Activated CD4-positive, alpha-beta memory T cell treated with anti-CD3 and anti-CD28 coated beads for 36 hours (primary cell): ENCODE data around the gene LGALS3. TPM values are rescaled to one million over a fixed set of nuclear protein-coding genes. Genes with fewer than 3 reads are reported as not detected.
"Not testable (repeated sequence)": the region's sequence is repeated elsewhere in the genome, so short reads cannot be mapped to it uniquely, and the experiment has no call there.

ENCODE experiments used
- CTCF ChIA-PET: fragments of 350-600 bp; sonication (Branson Sonifier 250); formaldehyde crosslinking; loops from one replicate; lab custom pipeline; 2021; ENCODE audit warnings: antibody characterized with exemption, inconsistent platforms; lab: Charles Lee
- POLR2A ChIA-PET: fragments of 350-600 bp; sonication (Branson Sonifier 250); formaldehyde crosslinking; loops from one replicate; lab custom pipeline; 2021; ENCODE audit warnings: antibody characterized with exemption; lab: Charles Lee
- DNase-seq: peaks from one replicate; pipeline ENCODE4 v3.0.0-alpha.2; 2020
- H3K27ac Mint-ChIP-seq: one replicate; pipeline ENCODE4 v1.8.0; 2021; ENCODE audit warnings: mixed read lengths
- H3K27me3 Mint-ChIP-seq: one replicate; pipeline ENCODE4 v1.8.0; 2021; ENCODE audit warnings: mixed read lengths
- H3K36me3 Mint-ChIP-seq: one replicate; pipeline ENCODE4 v1.8.0; 2021; ENCODE audit warnings: mixed read lengths
- H3K4me1 Mint-ChIP-seq: one replicate; pipeline ENCODE4 v1.8.0; 2021; ENCODE audit warnings: low read depth, mixed read lengths
- H3K4me3 Mint-ChIP-seq: one replicate; pipeline ENCODE4 v1.8.0; 2021; ENCODE audit warnings: mild to moderate bottlenecking, mixed read lengths
- H3K9me3 Mint-ChIP-seq: one replicate; pipeline ENCODE4 v1.8.0; 2021; ENCODE audit warnings: mixed read lengths
- intact Hi-C: fragments of 100-400 bp; cut with micrococcal nuclease; formaldehyde crosslinking; loops from one replicate; pipeline ENCODE4 v1.15.1; 2023
- total RNA-seq, 2 experiments: library from RNA; stranded (reverse); gene quantifications; one replicate each; pipeline ENCODE4 v1.2.3, GENCODE V29; 2021

Gene LGALS3
- 10 to 100 TPM; 12.3 to 14.5 TPM for total RNA-seq

- DNase-seq: peak; percentile 38
- H3K4me1 Mint-ChIP-seq: peaks cover 26% of the 10 kb centered on the region
- H3K27ac Mint-ChIP-seq: no peak within 1 kb of the TSS
- POLR2A ChIA-PET: interaction anchor here (0.8 to 2.0 kb wide), 2 partner anchors 26 to 102 kb away, joined by 4 to 5 read pairs; partner anchors contain the start of genes SOCS4 and WDHD1
- H3K27me3 Mint-ChIP-seq: peaks cover 20% of the 10 kb centered on the region
- peak within 1 kb of the TSS; percentile 69 for H3K4me3 Mint-ChIP-seq
- intact Hi-C loops: loop anchor here (1.0 to 5.0 kb wide), 2 partner anchors 26 to 42 kb away; no protein-coding TSS in a partner anchor
- CTCF ChIA-PET: interaction anchor here (1.2 to 1.6 kb wide), 2 partner anchors 32 to 36 kb away, joined by 3 to 4 read pairs; no protein-coding TSS in a partner anchor
- H3K36me3 Mint-ChIP-seq: no peaks in the 10 kb centered on the region
- no peaks in the 10 kb centered on the region for H3K9me3 Mint-ChIP-seq
These were observed at the start of gene LGALS3 for GRCh38 chr14:55129086-55129427. LGALS3 (plus strand) TSS chr14:55129252; CDS start chr14:55137374, 8,122 bp downstream.

GRCh38 chr14:55079961-55080360, 49.1 kb upstream of the LGALS3 start:
- H3K27ac Mint-ChIP-seq, H3K4me3 Mint-ChIP-seq, H3K9me3 Mint-ChIP-seq, H3K27me3 Mint-ChIP-seq, DNase-seq, H3K36me3 Mint-ChIP-seq, POLR2A ChIA-PET: not testable (repeated sequence)
- intact Hi-C loops: loop anchor here (10.0 kb wide), 1 partner anchor 195 kb away; the partner anchor contains the start of gene FBXO34
- peaks cover 12% of the 10 kb centered on the region for H3K4me1 Mint-ChIP-seq
- CTCF ChIA-PET: interaction anchor here (0.9 to 1.5 kb wide), 3 partner anchors 8 to 79 kb away, joined by 3 to 5 read pairs (median 3); no protein-coding TSS in a partner anchor

GRCh38 chr14:55084401-55085059, 44.5 kb upstream of the LGALS3 start:
- H3K4me3 Mint-ChIP-seq: no peak overlapping the region
- no peak for DNase-seq
- intact Hi-C loops: loop anchor here (5.0 kb wide), 2 partner anchors 43 to 348 kb away; partner anchors contain the start of gene LGALS3
- CTCF ChIA-PET: no interaction called here
- POLR2A ChIA-PET: no interaction called here
- H3K9me3 Mint-ChIP-seq: no peaks in the 10 kb centered on the region
- H3K36me3 Mint-ChIP-seq: no peaks in the 10 kb centered on the region
- H3K27ac Mint-ChIP-seq: no peak overlapping the region
- H3K27me3 Mint-ChIP-seq: no peaks in the 10 kb centered on the region
- H3K4me1 Mint-ChIP-seq: peaks cover 2% of the 10 kb centered on the region

- Mint-ChIP-seq H3K4me3 (no peak overlapping the region), H3K9me3 (no peaks in the 10 kb centered on the region), H3K36me3 (no peaks in the 10 kb centered on the region), H3K27ac (no peak overlapping the region), H3K4me1 (peaks cover 3% of the 10 kb centered on the region), H3K27me3 (no peaks in the 10 kb centered on the region)
- intact Hi-C loops: loop anchor here (5.0 kb wide), 2 partner anchors 42 to 347 kb away; partner anchors contain the start of gene LGALS3
- ChIA-PET POLR2A (no interaction called here), CTCF (no interaction called here)
- no peak for DNase-seq
These were observed 43.9 kb upstream of the LGALS3 start for GRCh38 chr14:55085060-55085660.

GRCh38 chr14:55086938-55087337, 42.1 kb upstream of the LGALS3 start:
- POLR2A ChIA-PET: no interaction called here
- no peak overlapping the region for H3K4me3 Mint-ChIP-seq
- no peaks in the 10 kb centered on the region for H3K27me3 Mint-ChIP-seq
- intact Hi-C loops: loop anchor here (5.0 kb wide), 2 partner anchors 40 to 345 kb away; partner anchors contain the start of gene LGALS3
- H3K27ac Mint-ChIP-seq: no peak overlapping the region
- CTCF ChIA-PET: interaction anchor here (1.3 to 4.5 kb wide), 3 partner anchors 15 to 72 kb away, joined by 4 to 81 read pairs (median 4); partner anchors contain the start of gene MAPK1IP1L
- H3K9me3 Mint-ChIP-seq: no peaks in the 10 kb centered on the region
- H3K36me3 Mint-ChIP-seq: no peaks in the 10 kb centered on the region
- DNase-seq: no peak
- peaks cover 3% of the 10 kb centered on the region for H3K4me1 Mint-ChIP-seq

GRCh38 chr14:55088356-55088755, 40.7 kb upstream of the LGALS3 start:
- no peak for DNase-seq
- no peaks in the 10 kb centered on the region for H3K27me3 Mint-ChIP-seq
- no peak overlapping the region for H3K4me3 Mint-ChIP-seq
- intact Hi-C loops: loop anchor here (5.0 kb wide), 2 partner anchors 39 to 344 kb away; partner anchors contain the start of gene LGALS3
- H3K27ac Mint-ChIP-seq: no peak overlapping the region
- H3K36me3 Mint-ChIP-seq: no peaks in the 10 kb centered on the region
- H3K9me3 Mint-ChIP-seq: no peaks in the 10 kb centered on the region
- peaks cover 3% of the 10 kb centered on the region for H3K4me1 Mint-ChIP-seq
- POLR2A ChIA-PET: no interaction called here
- CTCF ChIA-PET: interaction anchor here (0.7 to 4.5 kb wide), 5 partner anchors 9 to 71 kb away, joined by 3 to 81 read pairs (median 3); no protein-coding TSS in a partner anchor

- H3K4me1 Mint-ChIP-seq: peaks cover 10% of the 10 kb centered on the region
- no peaks in the 10 kb centered on the region for H3K9me3 Mint-ChIP-seq
- no peaks in the 10 kb centered on the region for H3K27me3 Mint-ChIP-seq
- ChIA-PET POLR2A (no interaction called here), CTCF (interaction anchor here (1.0 to 2.6 kb wide), 5 partner anchors 16 to 69 kb away, joined by 3 to 16 read pairs (median 3); no protein-coding TSS in a partner anchor)
- intact Hi-C loops: no loop called here
- no peak for DNase-seq
- H3K36me3 Mint-ChIP-seq: no peaks in the 10 kb centered on the region
- H3K4me3 Mint-ChIP-seq: no peak overlapping the region
- H3K27ac Mint-ChIP-seq: no peak overlapping the region
These were observed 36.7 kb upstream of the LGALS3 start for GRCh38 chr14:55092341-55092740.

- Mint-ChIP-seq H3K27me3 (no peaks in the 10 kb centered on the region), H3K4me1 (peaks cover 25% of the 10 kb centered on the region), H3K9me3 (no peaks in the 10 kb centered on the region), H3K27ac (no peak overlapping the region), H3K4me3 (no peak overlapping the region), H3K36me3 (no peaks in the 10 kb centered on the region)
- CTCF ChIA-PET: interaction anchor here (0.7 to 2.4 kb wide), 4 partner anchors 22 to 66 kb away, joined by 3 to 7 read pairs (median 3); partner anchors contain the start of gene LGALS3
- no peak for DNase-seq
- POLR2A ChIA-PET: interaction anchor here (0.6 kb wide), 1 partner anchor 48 kb away, joined by 7 read pairs; no protein-coding TSS in a partner anchor
- intact Hi-C loops: loop anchor here (5.0 kb wide), 2 partner anchors 42 to 278 kb away; partner anchors contain the start of gene MAPK1IP1L
These were observed 34.5 kb upstream of the LGALS3 start for GRCh38 chr14:55094292-55095157.

GRCh38 chr14:55097881-55098560, 31.0 kb upstream of the LGALS3 start:
- Mint-ChIP-seq H3K27me3 (no peaks in the 10 kb centered on the region), H3K9me3 (no peaks in the 10 kb centered on the region), H3K36me3 (no peaks in the 10 kb centered on the region), H3K27ac (peak overlapping the region; percentile 35), H3K4me1 (peaks cover 38% of the 10 kb centered on the region), H3K4me3 (no peak overlapping the region)
- CTCF ChIA-PET: interaction anchor here (0.6 to 1.6 kb wide), 7 partner anchors 8 to 348 kb away, joined by 3 to 5 read pairs (median 3); no protein-coding TSS in a partner anchor
- DNase-seq: peak; percentile 79
- intact Hi-C loops: loop anchor here (1.0 to 5.0 kb wide), 4 partner anchors 23 to 274 kb away; partner anchors contain the start of genes DLGAP5 and MAPK1IP1L
- POLR2A ChIA-PET: interaction anchor here (0.7 to 1.7 kb wide), 4 partner anchors 10 to 59 kb away, joined by 3 to 8 read pairs (median 4); partner anchors contain the start of gene MAPK1IP1L

GRCh38 chr14:55098561-55098898, 30.5 kb upstream of the LGALS3 start:
- ChIA-PET POLR2A (interaction anchor here (0.7 to 1.7 kb wide), 3 partner anchors 10 to 59 kb away, joined by 4 to 8 read pairs (median 4); partner anchors contain the start of gene MAPK1IP1L), CTCF (interaction anchor here (0.6 to 1.6 kb wide), 6 partner anchors 8 to 348 kb away, joined by 3 to 5 read pairs (median 4); no protein-coding TSS in a partner anchor)
- Mint-ChIP-seq H3K4me3 (no peak overlapping the region), H3K27ac (peak overlapping the region; percentile 35), H3K27me3 (no peaks in the 10 kb centered on the region), H3K4me1 (peaks cover 43% of the 10 kb centered on the region), H3K36me3 (no peaks in the 10 kb centered on the region), H3K9me3 (no peaks in the 10 kb centered on the region)
- intact Hi-C loops: loop anchor here (1.0 to 5.0 kb wide), 4 partner anchors 24 to 274 kb away; partner anchors contain the start of genes DLGAP5 and MAPK1IP1L
- DNase-seq: no peak
